HG02973 (cell line): ENCODE data around the gene ZNF555.

Experiments
- ATAC-seq: cut with Tn5 transposase; IDR thresholded peaks from one replicate; pipeline ENCODE4 v1.9.1; 2021; ENCODE audit warnings: moderate library complexity; ENCODE audit not compliant: unreplicated experiment

ZNF555 gene

DNA sequence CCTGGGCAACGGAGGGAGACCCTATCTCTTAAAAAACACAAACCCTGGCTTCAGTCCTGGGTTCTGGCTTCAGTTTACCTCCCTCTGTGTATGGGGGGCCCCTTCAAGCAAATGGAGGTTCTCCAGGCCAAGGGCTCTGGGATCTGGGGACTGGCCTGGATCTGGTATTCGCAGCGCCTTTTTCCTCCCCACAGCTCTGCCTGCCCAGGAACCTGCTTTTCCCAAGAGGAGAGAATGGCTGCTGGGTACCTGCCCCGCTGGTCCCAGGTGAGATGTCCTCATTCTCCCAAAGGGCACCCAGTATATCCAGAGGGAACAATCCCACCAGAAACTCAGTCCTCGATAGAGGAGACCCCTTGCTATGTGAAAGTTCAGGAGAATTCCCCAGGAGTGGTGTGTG is 18.4 kb upstream of the ZNF555 start:
- ATAC-seq, result no peak

DNA sequence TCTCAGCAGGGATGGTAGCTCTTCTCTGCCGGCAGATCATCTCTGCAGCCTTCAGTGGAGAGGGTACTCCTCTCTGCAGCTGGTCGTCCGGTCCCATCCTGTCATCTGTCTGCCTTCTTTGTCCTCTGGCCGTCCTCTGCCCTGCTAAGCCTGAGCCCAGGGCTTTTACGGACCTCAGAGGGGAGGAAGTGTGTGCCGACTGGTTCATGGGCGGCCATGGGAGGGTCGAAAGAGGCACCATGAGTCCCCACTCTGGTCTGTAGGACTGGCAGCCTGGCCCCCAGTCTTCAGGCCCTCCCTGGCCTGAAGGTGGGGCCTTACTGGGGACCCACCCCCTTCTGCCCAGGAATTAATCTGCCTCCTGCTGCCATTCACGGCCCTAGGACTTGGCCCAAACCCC is 17.6 kb upstream of the ZNF555 start:
- ATAC-seq, result no peak

DNA sequence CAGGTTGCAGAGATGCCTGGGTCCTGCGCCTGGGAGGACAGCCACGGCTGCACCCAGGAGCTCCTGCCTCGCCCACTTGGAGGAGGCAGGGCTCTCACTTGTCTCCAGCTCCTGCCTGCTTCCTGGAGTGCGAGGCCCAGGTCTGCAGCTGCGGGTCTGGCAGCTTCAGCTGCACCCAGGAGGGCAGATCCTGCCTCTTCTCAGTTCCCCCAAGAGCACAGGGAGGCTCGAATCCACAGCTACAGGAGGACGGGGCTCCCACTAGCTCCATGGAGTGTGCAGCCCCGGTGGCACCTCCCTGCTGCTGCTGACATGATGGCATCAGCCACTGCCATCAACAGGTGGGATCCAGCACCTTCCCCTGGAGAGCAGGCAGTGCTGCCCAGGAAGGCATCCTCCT is 17.1 kb upstream of the ZNF555 start:
- ATAC-seq, result no peak

DNA sequence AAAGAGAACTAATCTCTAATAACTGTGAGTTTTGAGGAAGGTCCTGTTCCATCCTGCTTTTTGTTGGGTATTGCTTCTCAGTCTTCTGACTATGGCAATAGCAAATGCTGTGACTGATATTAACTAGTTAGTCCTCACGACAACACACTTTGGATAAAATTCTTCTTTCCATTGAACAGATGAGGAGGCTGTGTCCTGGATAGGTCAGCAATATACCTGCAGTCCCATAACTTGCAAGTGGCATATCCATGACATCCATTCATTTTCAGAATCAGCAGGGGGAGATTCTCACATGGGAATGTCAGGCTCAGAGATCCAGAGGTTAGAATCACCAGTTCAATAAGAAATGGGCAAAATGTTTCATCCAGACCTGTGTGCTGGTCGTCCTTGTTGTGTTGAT is 14.3 kb upstream of the ZNF555 start:
- no peak for ATAC-seq

DNA sequence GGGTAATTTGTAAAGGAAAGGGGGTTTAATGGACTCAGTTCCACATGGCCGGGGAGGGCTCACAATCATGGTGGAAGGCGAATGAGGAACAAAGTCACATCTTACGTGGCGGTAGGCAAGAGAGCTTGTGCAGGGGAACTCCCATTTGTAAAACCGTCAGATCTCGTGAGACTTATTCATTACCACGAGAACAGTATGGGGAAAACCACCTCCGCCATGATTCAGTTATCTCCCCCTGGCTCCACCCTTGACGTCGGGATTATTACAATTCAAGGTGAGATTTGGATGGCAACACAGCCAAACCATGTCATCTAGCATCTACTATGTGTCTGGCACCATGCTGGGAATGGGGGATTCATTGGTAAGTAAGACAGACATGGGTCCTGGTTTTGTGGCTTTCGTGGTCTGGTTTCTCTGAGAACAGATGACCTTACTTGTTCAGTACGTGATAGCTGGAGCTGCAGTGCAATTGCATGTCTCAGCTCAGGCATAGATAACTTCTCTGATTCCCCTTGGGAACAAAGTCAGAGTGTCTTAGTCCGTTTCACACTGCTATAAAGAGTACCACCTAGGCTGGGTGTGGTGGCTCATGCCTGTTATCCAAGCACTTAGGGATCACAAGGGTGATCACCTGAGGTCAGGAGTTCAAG is 13.3 kb upstream of the ZNF555 start:
- no peak for ATAC-seq

DNA sequence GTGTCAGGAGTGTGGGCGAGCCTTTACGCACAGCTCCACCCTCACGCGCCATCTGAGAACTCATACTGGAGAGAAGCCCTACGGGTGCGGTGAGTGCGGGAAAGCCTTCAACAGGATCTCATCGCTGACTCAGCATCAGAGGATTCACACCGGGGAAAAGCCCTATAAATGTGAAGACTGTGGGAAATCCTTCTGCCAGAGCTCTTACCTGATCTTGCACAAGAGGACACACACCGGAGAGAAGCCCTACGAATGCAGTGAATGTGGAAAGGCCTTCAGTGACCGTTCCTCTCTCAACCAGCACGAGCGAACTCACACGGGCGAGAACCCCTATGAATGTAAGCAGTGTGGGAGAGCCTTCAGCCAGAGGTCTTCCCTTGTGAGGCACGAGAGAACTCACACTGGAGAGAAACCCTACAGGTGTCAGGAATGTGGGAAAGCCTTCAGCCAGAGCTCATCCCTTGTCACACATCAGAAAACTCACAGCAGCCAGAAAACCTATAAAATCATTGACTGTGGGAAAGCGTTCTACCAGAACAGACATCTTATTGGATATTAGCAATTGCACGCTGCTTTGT is 6.9 kb upstream of the ZNF555 start:
- ATAC-seq, result no peak

DNA sequence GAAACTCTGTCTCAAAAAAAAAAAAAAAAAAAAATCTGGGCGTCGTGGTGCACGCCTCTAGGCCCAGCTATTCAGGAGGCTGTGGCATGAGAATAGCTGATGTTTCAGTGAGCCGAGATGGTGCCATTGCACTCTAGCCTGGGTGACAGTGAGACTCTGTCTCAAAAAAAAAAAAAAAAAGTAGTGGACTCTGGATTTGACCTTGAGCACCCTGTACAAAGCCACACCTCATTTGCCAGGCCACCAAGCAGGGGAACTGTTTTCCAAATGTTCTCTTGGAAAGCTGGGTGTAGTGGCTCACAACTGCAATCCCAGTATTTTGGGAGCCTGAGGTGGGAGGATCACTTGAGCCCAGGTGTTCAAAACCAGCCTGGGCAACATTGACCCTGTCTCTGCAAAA is 3.8 kb upstream of the ZNF555 start:
- no peak for ATAC-seq

DNA sequence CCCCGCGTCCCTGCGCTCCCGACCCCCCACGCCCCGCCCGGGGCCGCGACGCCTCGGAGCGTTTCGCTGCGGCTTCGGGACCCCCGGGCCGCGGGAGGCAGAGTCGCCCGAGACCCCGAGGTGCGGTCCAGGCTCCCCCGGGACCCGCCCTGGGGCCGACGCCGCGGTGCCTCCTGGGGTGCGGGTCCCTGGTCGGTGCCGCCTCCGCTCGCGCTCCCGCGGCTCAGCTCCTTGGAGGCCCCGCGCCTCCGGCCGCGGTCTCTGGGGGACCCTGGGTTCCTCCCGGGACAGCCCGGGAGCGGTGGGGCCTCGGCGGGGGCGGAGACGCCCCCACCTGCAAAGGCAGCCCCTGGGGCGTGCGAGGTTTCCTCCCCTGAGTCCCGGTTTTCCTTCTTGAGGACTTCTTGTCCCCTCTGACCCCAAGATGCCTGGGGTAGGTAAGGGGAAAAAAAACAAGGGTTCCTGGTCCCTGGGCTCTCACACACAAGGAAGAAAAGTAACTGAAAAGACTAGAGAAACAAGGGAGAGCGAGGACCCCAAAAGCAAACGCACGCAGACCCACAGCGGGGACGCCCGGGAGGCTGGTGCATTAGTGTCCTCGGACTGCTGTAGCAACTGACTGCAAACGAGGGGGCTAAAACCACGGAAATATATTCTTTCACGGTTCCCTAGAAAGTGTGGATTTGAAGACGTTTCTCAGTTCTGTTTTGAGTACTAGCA is 740 bp downstream of the ZNF555 start:
- ATAC-seq, result no peak

DNA sequence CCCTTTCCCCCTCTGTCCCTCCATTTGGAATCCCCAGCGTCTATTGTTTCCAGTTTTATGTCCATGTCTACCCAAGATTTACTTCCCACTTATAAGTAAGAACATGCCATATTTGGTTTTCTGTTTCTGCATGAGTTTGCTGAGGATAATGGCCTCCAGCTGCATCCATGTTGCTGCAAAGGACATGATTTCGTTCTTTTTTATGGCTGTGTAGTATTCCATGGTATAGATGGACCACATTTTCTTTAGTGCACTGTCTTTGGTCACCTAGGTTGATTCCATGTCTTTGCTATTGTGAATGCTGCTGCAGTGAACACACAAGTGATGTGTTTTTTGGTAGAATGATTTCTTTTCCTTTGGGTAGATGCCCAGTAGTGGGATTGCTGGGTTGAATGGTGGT is 3.8 kb downstream of the ZNF555 start:
- ATAC-seq, result no peak

DNA sequence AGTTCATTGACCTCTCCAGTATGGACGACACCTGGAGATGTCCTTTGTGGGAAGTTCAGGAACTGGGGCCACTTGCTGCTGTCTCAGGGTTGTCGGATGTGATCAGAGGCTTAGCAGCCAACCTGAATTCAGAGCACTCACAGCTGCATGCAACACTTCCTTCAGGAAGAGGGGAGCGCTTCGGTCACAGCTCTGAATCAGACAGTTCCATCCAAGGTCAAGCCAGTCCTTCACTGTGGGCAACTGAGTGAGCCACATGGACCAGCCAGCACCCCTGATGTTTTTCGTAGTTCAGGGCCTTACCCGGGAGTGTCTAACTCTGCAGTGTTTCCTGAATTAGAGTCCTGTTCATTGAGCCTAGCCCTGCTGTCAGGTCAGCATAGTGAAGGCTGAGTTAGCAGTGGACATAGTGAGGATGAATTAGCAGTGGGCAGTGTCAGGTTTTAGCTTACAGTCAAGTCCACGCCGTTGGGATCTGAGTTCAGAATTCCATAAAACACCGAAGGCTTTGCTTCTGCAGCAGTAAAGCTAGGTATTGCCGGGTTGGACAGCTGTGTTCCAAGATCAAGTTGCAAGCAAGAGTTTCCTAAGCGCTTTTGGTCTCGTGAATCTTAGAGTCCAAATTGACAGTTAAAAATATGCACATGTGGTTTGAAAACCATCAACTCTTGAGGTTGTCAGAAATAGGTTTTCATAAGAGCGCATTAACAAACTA is 5.1 kb downstream of the ZNF555 start:
- ATAC-seq, result no peak

DNA sequence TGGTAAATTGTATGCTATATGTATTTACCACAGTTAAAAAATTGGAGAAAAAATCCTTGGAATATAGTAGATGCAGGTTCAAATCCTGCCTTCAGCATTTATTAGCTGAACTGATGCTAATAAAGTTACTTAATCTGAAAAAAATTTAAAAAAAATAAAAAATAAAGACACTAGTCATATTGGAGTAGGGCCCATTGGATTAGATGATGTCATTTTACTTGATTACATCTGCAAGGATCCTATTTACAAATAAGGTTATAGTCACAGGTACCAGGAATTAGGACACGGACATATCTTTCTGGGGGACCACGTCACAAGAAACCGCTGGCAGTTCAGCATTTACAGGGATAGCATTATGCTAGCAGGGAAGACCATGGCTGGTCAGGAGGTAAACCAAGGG is 6.2 kb downstream of the ZNF555 start:
- no peak for ATAC-seq

DNA sequence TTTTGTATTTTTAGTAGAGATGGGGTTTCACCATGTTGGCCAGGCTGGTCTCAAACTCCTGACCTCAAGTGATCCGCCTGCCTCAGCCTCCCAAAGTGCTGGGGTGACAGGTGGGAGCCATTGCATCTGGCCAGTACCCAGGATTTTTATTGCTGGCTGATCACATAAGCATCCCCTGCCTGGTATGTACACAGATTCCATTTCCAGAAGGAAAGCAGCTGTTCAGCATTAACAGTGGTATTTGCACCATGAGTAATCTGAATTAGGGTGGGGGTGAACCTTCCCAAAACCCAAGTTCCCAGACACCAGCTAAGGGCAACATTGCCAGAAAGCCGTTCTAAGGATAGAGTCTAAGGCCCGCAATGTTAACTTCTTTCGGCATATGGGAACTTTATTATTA is 7.3 kb downstream of the ZNF555 start:
- no peak for ATAC-seq

DNA sequence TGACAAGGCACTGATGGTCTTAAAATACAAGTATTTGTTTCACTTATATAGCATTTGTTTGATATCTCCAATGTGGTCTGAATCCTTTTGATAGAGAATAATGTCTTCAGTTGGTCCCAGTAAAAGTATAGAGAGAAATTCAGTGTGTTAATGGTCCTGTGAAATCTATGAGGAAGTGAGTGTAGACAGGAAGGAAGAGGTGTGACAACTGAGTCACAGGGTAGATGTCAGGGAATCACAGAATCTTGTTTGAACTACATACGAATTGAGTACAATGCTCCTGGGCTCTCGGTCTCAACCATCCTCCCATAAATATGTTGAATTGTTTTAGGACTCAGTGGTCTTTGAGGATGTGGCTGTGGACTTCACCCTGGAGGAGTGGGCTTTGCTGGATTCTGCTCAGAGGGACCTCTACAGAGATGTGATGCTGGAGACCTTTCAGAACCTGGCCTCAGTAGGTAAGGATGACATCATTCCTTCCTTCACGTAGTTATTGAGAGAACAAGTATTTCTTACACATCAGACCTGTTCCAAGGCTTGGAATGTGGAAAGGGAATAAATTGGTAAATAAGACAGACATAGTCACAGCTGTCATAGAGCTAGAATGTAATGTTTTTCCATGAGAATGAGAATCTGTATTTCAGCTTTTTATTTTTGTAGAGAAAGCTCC is 9.1 kb downstream of the ZNF555 start:
- no peak for ATAC-seq

DNA sequence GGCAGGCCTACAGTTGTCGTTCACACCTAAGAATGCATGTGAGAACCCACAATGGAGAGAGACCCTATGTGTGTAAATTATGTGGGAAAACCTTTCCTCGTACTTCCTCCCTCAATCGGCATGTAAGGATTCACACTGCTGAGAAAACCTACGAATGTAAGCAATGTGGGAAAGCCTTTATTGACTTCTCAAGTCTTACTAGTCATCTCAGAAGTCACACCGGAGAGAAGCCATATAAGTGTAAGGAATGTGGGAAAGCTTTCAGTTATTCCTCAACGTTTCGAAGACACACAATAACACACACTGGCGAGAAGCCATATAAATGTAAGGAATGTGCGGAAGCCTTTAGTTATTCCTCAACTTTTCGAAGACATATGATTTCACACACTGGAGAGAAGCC is 11.3 kb downstream of the ZNF555 start:
- ATAC-seq, result no peak

DNA sequence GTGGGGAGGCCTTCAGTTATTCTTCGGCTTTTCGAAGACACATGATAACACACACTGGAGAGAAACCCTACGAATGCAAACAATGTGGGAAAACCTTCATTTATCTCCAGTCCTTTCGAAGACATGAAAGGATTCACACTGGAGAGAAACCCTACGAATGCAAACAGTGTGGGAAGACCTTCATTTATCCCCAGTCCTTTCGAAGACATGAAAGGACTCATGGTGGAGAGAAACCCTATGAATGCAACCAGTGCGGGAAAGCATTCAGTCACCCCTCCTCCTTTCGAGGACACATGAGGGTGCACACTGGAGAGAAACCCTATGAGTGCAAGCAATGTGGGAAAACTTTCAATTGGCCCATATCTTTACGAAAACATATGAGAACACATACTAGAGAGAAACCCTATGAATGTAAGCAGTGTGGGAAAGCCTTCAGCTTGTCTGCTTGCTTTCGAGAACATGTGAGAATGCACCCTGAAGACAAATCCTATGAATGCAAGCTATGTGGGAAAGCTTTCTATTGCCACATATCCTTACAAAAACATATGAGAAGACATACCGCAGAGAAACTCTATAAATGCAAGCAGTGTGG is 11.8 kb downstream of the ZNF555 start:
- ATAC-seq, result no peak

DNA sequence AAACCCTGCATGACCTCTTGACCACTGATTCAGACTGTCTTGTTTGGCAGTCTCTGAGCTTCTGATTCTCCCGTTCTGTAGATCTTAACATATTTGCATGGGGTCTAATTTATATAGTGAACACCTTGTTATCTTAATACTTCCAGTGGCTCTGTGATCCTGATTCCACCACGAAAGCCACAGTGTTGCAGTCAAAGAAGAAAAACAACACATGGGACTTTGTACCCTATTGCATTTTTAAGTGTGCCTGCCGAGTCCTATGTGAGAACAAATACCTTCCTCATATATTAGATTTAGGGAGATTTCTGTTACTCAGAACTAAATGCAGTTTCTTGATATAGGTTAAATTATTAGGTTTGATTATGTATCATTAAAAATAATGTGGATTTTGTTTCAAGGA is 13.6 kb downstream of the ZNF555 start:
- ATAC-seq, result no peak

DNA sequence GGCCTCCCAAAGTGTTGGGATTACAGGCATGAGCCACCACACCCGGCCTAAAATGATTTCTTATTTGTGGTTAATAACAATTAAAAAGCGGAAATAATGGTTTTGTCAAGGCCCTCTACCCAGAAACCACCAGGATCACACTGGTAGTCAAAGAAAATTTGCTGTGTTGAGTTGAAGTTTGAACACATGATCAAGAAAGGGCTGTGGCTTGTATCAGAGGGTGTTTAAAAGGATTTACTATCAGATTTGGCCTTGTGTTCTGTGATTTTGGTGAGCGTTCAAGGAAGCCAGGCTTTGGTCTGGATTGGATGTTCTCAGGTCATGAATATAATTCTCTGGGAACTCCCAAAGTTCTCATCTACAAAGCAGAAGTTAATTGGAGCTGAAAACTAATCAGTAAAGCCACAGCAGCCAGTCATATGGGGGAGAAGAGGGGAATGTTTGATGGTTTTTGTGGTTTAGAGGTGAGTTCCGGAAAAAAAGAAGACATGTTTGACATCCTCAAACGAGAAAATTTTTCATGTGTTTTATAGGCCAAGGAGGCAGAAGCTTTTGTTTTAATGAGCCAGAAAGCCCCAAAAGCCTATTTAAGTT is 15.3 kb downstream of the ZNF555 start:
- ATAC-seq, result no peak

DNA sequence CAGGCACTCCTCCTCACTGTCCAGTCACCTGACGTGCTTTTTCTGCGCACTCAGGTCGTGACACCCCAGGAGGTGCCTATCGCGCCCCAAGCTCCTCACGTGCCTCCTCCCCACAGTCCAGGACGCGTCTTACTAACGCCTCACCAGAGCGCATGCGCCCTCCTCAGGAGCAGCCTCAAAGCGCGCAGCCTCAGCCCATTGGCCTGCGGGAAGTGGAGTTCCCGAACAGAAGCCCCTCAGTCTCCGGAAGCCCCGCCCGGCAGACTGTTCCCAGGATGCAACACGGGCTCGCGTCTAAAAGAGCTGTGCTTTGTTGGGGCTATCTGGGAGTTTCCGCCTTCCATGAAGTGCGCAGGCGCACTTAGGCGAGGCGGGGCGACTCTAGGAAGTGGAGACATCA is 17.6 kb downstream of the ZNF555 start:
- ATAC-seq, result no peak

DNA sequence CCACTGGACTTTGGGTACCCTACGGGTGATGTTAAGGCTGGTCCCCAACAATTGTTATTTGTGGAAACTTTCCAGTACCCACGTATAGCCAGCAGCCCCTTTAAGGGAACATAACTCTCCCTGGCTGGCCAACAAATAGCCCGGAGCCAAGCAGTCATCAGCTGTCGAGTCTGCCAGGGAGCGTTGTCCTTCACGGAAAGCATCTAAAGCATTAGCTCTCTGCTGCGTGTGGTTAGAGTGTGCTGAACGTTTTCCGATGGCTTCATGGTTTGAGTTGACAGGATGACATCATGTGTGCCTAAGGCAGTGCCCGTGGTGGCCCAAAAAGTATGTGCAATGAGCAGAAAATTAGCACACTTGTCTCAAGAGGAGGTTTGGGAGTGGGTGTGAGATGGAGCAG is 22.5 kb downstream of the ZNF555 start:
- no peak for ATAC-seq

DNA sequence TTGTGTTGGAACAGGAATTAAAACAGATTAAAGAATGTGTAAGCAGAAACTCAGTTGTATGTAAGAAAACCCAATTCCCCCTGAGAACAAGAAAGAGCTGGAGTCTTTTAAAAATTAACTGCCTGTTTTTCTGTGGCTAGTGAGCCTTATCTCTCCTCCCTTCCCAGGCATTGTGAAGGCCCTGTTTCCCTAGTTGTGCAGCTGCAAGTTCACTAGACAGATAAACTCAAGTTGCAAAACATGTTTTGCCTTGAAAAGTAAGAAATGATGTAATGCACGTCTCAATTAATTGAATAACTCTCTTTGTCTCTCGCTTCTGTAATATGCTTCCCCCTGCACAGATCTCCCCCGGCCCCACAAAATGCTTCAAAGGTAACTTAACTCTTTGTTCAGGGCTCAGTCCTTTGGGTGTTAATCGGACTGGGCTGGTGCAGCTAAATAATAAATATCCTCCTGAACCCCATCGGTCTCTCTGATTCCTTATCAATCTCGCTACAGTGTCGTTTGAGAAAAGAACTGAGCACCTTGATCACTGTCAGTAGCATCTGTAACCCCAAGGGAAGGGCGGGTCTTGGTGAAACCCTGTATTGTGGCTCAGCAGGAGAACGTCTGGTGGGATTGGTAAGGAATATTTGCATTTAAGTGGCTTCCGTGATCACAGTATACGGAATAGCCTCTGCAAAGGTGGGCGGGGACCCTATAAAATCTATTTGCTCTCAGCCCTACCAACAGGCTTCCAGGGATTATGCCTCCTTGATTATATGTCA is 24.2 kb downstream of the ZNF555 start:
- no peak for ATAC-seq
